SH-SY5Y (cell line): Measurements from ENCODE around the gene TGFBR3.

ENCODE experiments used
- GATA2 ChIP-seq: IDR thresholded peaks from 2 replicates; pipeline ENCODE4 v1.6.1; 2011; ENCODE audit warnings: mild to moderate bottlenecking, low read depth, low read length
- GATA3 ChIP-seq: IDR thresholded peaks from 2 replicates; pipeline ENCODE4 v1.6.1; 2011; ENCODE audit warnings: low read depth, mild to moderate bottlenecking, low read length, moderate library complexity

DNA sequence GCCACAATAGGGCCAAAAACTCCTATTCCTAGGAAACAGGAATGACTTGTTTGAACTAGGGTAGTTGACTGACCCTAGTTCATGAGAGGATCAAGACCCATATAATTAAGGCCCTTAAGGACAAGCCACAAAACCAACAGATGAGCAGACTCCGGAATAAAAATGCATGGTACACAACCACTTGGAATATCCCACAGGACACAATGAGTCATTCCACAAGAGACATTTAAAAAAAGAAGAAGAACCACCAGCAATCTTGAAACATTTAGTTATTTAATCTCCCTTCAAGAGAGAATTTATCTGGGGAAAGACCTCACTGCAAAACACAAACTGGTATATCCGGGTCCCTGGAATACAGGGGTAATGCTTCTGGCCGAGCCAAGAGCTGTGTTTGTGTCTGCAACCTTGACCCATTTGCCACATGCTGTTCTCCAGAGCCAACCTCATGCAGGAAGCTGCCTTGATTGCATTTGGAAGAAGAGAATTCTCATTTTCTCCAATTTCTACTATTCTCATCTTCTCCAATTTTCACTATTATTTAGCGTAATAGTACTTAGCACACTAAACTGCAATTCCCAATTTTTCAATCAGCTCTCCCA lies 135.5 kb downstream of the TGFBR3 start:
- no peak for TF ChIP-seq GATA3
- TF ChIP-seq GATA2: no peak
